Neutrophil (primary cell): ENCODE data around the gene CCDC88C.

Experiments used
- H3K27ac ChIP-seq: fragments of 200-600 bp; sonication (generic); 2 replicates; pipeline ENCODE4 v1.5.1; 2016; ENCODE audit warnings: mild to moderate bottlenecking, moderate library complexity
- H3K27me3 ChIP-seq: fragments of 200-600 bp; sonication (generic); 2 replicates; pipeline ENCODE4 v1.6.0; 2016; ENCODE audit warnings: mild to moderate bottlenecking
- H3K36me3 ChIP-seq: fragments of 200-600 bp; sonication (generic); 2 replicates; pipeline ENCODE4 v1.5.1; 2017
- H3K4me1 ChIP-seq, 2 experiments: fragments of 200-600 bp in 1 of 2; sonication (generic) in 1 of 2; 1 replicate in 1 of 2; 2 replicates in 1 of 2; pipeline versions ENCODE4 v1.5.1 to v1.6.1; 2013 to 2016; ENCODE audit warnings: low read depth in 1 of 2, low read length in 1 of 2, mild to moderate bottlenecking in 1 of 2, moderate library complexity in 1 of 2; ENCODE audit not compliant: control insufficient read depth in 1 of 2, insufficient read depth in 1 of 2
- H3K4me3 ChIP-seq, 2 experiments: fragments of 200-600 bp in 1 of 2; sonication (generic) in 1 of 2; 1 replicate in 1 of 2; 2 replicates in 1 of 2; pipeline ENCODE4 v1.5.1; 2013 to 2016; ENCODE audit warnings: low read depth in 1 of 2, low read length in 1 of 2, mild to moderate bottlenecking in 1 of 2, moderate library complexity in 1 of 2
- H3K9me3 ChIP-seq: fragments of 200-600 bp; sonication (generic); 2 replicates; pipeline ENCODE4 v1.5.1; 2016
- TF ChIP-seq, protein P1 (sequence below): fragments of 200-600 bp; sonication (generic); IDR thresholded peaks from 2 replicates; pipeline ENCODE4 v1.5.1; 2016; ENCODE audit warnings: antibody characterized with exemption

CCDC88C gene

DNA sequence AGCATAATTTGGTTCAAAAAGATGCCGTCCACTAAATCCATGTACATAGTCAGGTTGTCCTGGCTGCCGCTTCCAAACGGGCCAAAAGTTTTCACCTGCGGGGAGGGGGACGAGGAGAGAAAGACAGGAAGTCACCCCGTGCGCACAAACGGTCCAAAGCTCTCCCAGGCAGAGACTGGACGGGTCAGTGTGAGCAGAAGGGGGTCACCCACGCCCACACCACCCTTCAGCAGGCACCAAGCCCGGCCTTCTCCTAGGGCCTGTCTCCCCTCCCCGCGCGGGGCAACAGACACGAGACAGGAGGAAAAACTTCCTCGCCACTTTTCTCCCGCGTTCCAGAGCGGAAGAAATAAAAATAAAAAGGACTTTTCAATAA is 888 bp downstream of the CCDC88C start:
- TF ChIP-seq, protein P1, sequence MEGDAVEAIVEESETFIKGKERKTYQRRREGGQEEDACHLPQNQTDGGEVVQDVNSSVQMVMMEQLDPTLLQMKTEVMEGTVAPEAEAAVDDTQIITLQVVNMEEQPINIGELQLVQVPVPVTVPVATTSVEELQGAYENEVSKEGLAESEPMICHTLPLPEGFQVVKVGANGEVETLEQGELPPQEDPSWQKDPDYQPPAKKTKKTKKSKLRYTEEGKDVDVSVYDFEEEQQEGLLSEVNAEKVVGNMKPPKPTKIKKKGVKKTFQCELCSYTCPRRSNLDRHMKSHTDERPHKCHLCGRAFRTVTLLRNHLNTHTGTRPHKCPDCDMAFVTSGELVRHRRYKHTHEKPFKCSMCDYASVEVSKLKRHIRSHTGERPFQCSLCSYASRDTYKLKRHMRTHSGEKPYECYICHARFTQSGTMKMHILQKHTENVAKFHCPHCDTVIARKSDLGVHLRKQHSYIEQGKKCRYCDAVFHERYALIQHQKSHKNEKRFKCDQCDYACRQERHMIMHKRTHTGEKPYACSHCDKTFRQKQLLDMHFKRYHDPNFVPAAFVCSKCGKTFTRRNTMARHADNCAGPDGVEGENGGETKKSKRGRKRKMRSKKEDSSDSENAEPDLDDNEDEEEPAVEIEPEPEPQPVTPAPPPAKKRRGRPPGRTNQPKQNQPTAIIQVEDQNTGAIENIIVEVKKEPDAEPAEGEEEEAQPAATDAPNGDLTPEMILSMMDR: no peak
- Histone ChIP-seq H3K27ac (peak overlapping the region; percentile 81), H3K9me3 (no peaks in the 10 kb centered on the region), H3K4me3 (peak overlapping the region; percentile 69 to 75), H3K4me1 (peaks cover 52 to 54% of the 10 kb centered on the region in 2 experiments), H3K36me3 (no peaks in the 10 kb centered on the region), H3K27me3 (no peaks in the 10 kb centered on the region)

DNA sequence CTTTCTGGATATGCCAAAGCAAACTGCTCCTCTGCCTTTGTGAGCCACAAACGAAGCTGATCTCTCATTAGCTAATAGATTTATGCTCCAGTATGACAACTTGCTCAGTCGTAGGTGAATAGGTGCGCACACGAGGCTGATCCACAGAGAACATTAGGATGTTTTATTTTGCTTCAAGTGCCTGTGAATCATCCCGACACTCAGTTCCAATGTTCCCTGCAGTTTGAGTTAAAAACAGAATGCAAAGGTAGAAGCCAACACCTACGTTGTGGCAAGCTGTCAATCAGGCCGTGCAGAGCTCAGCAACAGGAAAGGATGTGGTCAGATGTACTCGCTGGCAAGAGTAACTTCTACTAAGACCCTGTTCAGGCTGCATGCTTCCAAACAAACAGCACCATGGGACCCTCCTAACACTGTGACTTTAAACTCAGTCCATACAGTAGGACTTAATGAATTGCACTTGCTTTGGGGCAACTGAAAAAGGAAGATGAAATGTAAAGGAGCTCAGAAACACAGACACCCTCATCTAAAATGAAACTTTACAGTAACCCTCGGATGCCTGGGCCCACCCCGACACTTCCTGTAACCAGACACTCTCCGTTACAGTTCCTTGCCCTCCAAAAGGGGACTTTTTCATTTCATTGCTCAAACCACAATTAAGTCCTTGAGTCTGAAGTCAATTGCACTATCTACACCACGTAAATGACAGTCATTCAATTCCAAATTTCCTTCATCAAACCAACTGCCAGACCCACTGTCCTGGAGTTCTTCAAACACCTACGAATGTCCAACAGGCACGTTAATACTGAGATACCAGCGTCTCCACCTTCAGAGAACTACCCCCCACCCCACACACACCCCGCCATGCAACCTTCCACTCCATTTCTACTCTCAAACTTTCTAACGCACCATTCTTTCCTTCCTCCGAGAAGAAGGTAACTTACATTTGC is 1.6 kb downstream of the CCDC88C start:
- Histone ChIP-seq H3K9me3 (no peaks in the 10 kb centered on the region), H3K4me3 (peak overlapping the region; percentile 69 to 75), H3K36me3 (no peaks in the 10 kb centered on the region), H3K27me3 (no peaks in the 10 kb centered on the region), H3K27ac (peak overlapping the region; percentile 81), H3K4me1 (peaks cover 58 to 59% of the 10 kb centered on the region in 2 experiments)
- TF ChIP-seq, protein P1: no peak

DNA sequence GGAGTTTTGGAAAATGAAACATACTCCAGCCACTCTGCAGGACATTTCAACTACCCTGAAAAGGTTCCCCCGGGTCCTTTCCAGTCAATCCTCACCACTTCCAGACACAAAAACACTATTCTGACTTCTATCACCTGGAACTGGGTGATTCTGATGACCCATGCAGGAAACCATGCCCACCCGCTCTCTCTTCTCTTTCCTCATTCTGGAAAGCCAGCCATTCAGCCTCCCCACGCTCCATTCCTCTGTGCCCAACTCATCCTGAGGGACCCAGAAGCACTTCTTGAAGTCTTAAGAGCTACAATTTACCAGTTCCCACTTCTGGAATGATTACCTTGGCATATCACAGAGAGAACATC is 3.2 kb downstream of the CCDC88C start:
- H3K27ac ChIP-seq: peak overlapping the region; percentile 81
- H3K27me3 ChIP-seq: no peaks in the 10 kb centered on the region
- TF ChIP-seq, protein P1: no peak
- H3K4me1 ChIP-seq: peaks cover 63 to 64% of the 10 kb centered on the region in 2 experiments
- H3K4me3 ChIP-seq: no peak overlapping the region
- no peaks in the 10 kb centered on the region for H3K36me3 ChIP-seq
- no peaks in the 10 kb centered on the region for H3K9me3 ChIP-seq

DNA sequence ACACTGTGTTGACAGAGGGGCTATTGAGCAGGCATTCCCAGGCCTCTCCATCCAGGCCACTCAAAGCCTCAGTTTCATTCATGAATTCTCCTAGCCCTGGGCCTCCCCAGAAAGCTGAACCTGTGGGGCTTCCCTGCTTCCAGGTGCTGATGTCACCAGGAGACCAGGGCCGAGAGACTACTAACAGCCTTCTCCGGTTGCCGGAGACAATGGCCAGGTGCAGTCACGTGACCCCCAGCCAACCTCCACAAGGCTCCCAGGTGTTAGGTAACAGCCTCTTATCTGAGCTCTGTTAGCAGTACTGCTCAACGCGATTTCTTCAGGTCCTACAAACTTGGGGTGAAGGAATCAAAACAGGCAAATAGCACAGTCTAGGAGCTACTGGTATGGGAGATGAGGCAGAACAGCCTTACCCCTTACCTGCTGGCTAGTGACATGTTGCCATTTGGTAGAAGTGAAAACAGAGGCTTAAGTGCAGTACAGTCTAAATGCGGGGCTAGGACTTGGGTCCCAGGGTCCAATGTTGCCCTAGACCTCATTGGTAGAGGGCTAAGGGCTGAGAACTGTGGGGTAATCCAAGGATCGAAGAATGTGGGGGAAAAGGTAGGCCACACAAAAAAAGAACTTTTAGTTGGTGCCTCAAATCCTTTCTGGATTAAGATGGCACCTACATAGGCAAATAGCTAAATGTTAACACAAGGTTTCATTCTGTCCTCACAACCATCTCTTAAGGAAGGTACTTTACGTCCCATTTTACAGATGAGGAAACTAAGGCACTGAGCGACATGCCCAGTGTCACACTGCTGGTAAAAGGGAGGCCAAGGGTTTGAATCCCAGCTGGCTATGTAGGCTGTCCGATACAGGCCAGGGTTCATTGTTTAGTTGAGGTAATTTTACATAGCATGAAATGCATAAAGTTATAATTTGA is 3.8 kb downstream of the CCDC88C start:
- Histone ChIP-seq H3K4me3 (no peak overlapping the region), H3K27me3 (no peaks in the 10 kb centered on the region), H3K9me3 (no peaks in the 10 kb centered on the region), H3K27ac (peak overlapping the region; percentile 35), H3K4me1 (peaks cover 60% of the 10 kb centered on the region in 2 experiments), H3K36me3 (no peaks in the 10 kb centered on the region)
- TF ChIP-seq, protein P1: no peak

DNA sequence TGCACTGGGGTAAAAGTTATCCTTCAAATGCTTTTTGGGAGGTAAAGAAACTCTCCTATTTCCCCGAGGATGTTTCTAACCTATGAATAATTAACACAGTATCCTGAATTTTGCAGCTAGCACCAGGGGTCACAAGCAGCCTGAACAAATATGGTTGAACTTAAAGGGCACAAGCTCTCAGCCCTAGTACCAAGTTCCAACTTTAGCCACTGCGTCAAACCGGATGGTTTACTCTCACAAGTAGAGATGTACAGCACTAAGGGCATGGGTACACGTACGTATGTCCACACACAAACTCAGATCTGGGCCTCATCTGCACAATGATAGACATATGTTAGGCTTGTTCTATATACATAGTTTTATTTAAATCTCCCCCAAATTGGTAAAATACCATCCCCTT is 4.7 kb downstream of the CCDC88C start:
- no peak overlapping the region for H3K4me3 ChIP-seq
- no peaks in the 10 kb centered on the region for H3K9me3 ChIP-seq
- peaks cover 8% of the 10 kb centered on the region for H3K36me3 ChIP-seq
- H3K27ac ChIP-seq: peak overlapping the region; percentile 35
- no peaks in the 10 kb centered on the region for H3K27me3 ChIP-seq
- H3K4me1 ChIP-seq: peaks cover 52% of the 10 kb centered on the region in 2 experiments
- TF ChIP-seq, protein P1: no peak
